GM12878 (cell line): ENCODE results near the gene RSPH1. TPM values are rescaled to one million over a fixed set of nuclear protein-coding genes. Genes with fewer than 3 reads are reported as not detected.

ENCODE experiments used
- CREM ChIP-seq: IDR thresholded peaks from 2 replicates; pipeline ENCODE4 v1.6.1; 2014; ENCODE audit warnings: antibody characterized with exemption, low read depth
- DPF2 ChIP-seq: fragments of 450-650 bp; IDR thresholded peaks from 2 replicates; pipeline ENCODE4 v1.6.1; 2017; ENCODE audit warnings: mild to moderate bottlenecking
- ESRRA ChIP-seq: IDR thresholded peaks from 2 replicates; pipeline ENCODE4 v1.6.1; 2012; ENCODE audit warnings: mild to moderate bottlenecking, low read length, improper control_type of control experiment
- HDAC6 ChIP-seq: fragments of 200-600 bp; sonication (generic); IDR thresholded peaks from one replicate; pipeline ENCODE4 v1.8.0; 2017; ENCODE audit warnings: antibody characterized with exemption; ENCODE audit not compliant: unreplicated experiment
- NR2C2 ChIP-seq: IDR thresholded peaks from 2 replicates; pipeline ENCODE4 v1.6.1; 2011; ENCODE audit warnings: borderline replicate concordance, low read depth; ENCODE audit not compliant: control insufficient read depth, insufficient read length
- PBX3 ChIP-seq: IDR thresholded peaks from 2 replicates; pipeline ENCODE4 v1.6.1; 2011; ENCODE audit warnings: mild to moderate bottlenecking, low read depth, low read length, moderate library complexity; ENCODE audit not compliant: insufficient replicate concordance
- PKNOX1 ChIP-seq: fragments of 450-650 bp; IDR thresholded peaks from 2 replicates; pipeline ENCODE4 v1.6.1; 2016; ENCODE audit warnings: mild to moderate bottlenecking
- POU2F2 ChIP-seq: IDR thresholded peaks from 3 replicates; pipeline ENCODE4 v1.6.1; 2011; ENCODE audit warnings: low read depth, mild to moderate bottlenecking, low read length, borderline replicate concordance
- RCOR1 ChIP-seq: conservative IDR thresholded peaks from 2 replicates; pipeline ENCODE4 v1.6.1; 2012; ENCODE audit warnings: low read depth, low read length, improper control_type of control experiment
- RELA ChIP-seq: fragments of 450-650 bp; IDR thresholded peaks from 2 replicates; pipeline ENCODE4 v1.8.0; 2014; ENCODE audit warnings: borderline replicate concordance; ENCODE audit not compliant: partially characterized antibody
- RELB ChIP-seq: fragments of 450-650 bp; IDR thresholded peaks from 2 replicates; pipeline ENCODE4 v1.6.1; 2017; ENCODE audit warnings: low read depth, mild to moderate bottlenecking, moderate library complexity
- SPI1 ChIP-seq: IDR thresholded peaks from 2 replicates; pipeline ENCODE4 v1.6.1; 2011; ENCODE audit warnings: low read depth, mild to moderate bottlenecking, low read length, moderate library complexity, borderline replicate concordance; ENCODE audit not compliant: insufficient read depth
- SREBF2 ChIP-seq: IDR thresholded peaks from 2 replicates; pipeline ENCODE4 v1.6.1; 2012; ENCODE audit warnings: mild to moderate bottlenecking, low read length
- STAT1 ChIP-seq: fragments of 450-650 bp; conservative IDR thresholded peaks from 2 replicates; pipeline ENCODE4 v1.6.1; 2014; ENCODE audit warnings: antibody characterized with exemption, mild to moderate bottlenecking
- TBL1XR1 ChIP-seq: IDR thresholded peaks from 2 replicates; pipeline ENCODE4 v1.6.1; 2012; ENCODE audit warnings: low read depth, low read length, improper control_type of control experiment
- ZBTB40 ChIP-seq: fragments of 450-650 bp; IDR thresholded peaks from 2 replicates; pipeline ENCODE4 v1.6.1; 2016; ENCODE audit warnings: mild to moderate bottlenecking, moderate library complexity, borderline replicate concordance
- ZNF207 ChIP-seq: fragments of 450-650 bp; IDR thresholded peaks from 2 replicates; pipeline ENCODE4 v1.6.1; 2014; ENCODE audit warnings: antibody characterized with exemption, mild to moderate bottlenecking, borderline replicate concordance
- ZNF687 ChIP-seq: fragments of 450-650 bp; IDR thresholded peaks from 2 replicates; pipeline ENCODE4 v1.6.1; 2017; ENCODE audit warnings: mild to moderate bottlenecking, moderate library complexity
- polyA plus RNA-seq, 11 experiments: library from polyadenylated mRNA; depleted of rRNA in 4 of 11; unstranded in 6 of 11; stranded (reverse) in 5 of 11; fragments of >200 nt; fragmentation: Nextera tagmentation in 4 of 11; fragmentation: Illumina TruSeq in 1 of 11; extraction: Ambion mirVana in 4 of 11; extraction: Trizol in 1 of 11; gene quantifications; 1 replicate in 1 of 11; 2 replicates in 10 of 11; pipeline versions ENCODE4 v1.2.1 to v1.2.3, GENCODE V29; 2011 to 2016; ENCODE audit warnings: inconsistent platforms in 2 of 11, missing spikeins in 2 of 11, low read depth in 1 of 11
- total RNA-seq, 4 experiments: library from RNA; depleted of rRNA in 3 of 4; stranded (reverse); fragments of >200 nt in 3 of 4; fragmentation: Illumina TruSeq in 1 of 4; extraction: Trizol in 1 of 4; gene quantifications; 2 replicates each; pipeline versions ENCODE4 v1.2.1 to v1.2.3, GENCODE V29; 2013 to 2021

The RSPH1 gene
- total and polyA plus RNA-seq, 10 of the 15 experiments (the other 5 are each of a cell fraction or from before 2014, with no cell fraction given): 0.11 to 1.4 (median 0.38) TPM

GRCh38 chr21:42463861-42464515 is 32.0 kb downstream of the RSPH1 start (continued):
- no peak for TF ChIP-seq ZNF687
- no peak for TF ChIP-seq TBL1XR1
- peak; percentile 61; the same call in 1 of the 2 replicates for TF ChIP-seq DPF2
- peak; percentile 2; the same call in 1 of the 2 replicates for TF ChIP-seq SPI1
- no peak for TF ChIP-seq ESRRA
- no peak for TF ChIP-seq HDAC6
- TF ChIP-seq ZBTB40: no peak
- no peak for TF ChIP-seq CREM
- TF ChIP-seq POU2F2: no peak
- no peak for TF ChIP-seq ZNF207
- TF ChIP-seq RCOR1: no peak
- TF ChIP-seq RELB: no peak
- peak; percentile 98 for TF ChIP-seq PKNOX1
- no peak for TF ChIP-seq RELA
- TF ChIP-seq PBX3: peak; percentile 95
- no peak for TF ChIP-seq NR2C2
- TF ChIP-seq STAT1: no peak
- TF ChIP-seq SREBF2: no peak
